DMS 273 (cell line): ENCODE results near the gene SPEM3.

Experiments used
- DNase-seq: peaks from one replicate; lab custom pipeline; 2025; ENCODE audit not compliant: unreplicated experiment; lab: John Stamatoyannopoulos, UW

Gene SPEM3

GRCh38 chr17:7403977-7404736 lies 24.5 kb upstream of the SPEM3 start, which contains the start of gene TMEM256:
Gene TMEM256, minus strand, starts transcription at chr17:7404097. Its CDS starts 13 bp downstream, at chr17:7404084.
- DNase-seq, result peak; percentile 98

- peak; percentile 60 for DNase-seq
Measured at GRCh38 chr17:7404737-7405349, 23.8 kb upstream of the SPEM3 start.

- no peak for DNase-seq
Measured at GRCh38 chr17:7405350-7406234, 23.1 kb upstream of the SPEM3 start.

DNA sequence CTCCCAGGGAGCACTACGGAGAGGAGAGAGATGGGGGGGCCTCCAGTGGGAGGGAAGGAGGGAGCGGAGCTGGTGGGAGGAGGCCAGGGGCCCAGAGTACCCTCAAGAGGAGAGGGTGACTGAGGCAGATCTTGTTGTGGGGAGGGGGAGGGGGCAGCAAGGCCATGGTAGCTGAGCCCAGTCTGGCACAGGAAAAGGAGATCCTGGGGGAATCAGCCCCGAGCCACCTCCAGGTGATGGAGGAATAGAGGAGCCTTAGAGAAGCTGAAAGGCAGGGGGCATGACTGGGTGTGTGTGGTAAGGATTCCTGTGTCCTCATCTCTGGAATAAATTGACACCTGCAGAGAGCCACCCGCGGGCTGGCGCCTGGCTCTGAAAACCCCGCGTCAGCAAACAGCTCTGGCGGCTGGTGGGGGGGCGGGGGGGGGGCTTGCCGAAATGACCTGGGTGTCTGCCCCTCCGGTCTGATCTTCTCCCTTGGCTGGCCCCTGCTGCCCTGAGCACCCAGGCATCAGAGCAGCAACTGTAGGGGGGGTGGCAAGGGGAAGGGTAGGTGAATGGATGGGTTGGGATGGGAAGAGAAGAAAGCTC lies 22.3 kb upstream of the SPEM3 start:
- DNase-seq, result no peak

DNA sequence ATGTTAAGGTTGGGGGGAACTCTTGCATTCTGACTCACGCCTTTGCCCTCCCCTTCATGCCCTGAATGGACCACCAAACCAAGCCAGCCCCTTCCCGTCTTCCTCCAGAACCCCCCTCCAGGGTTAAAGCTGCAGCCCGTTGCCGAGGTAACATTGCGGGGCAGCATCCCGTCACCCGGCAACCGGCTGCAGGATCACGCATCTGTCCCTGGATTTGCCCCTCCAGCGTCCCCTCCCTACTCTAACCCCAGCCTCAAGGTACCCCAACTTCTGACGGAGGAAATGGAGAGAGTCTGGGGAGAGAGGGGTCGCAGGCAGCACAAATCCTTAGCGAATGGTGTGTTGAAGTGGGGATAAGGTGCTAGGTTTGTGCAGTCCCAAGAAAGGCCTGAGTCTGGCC lies 21.6 kb upstream of the SPEM3 start:
- DNase-seq, result no peak

DNA sequence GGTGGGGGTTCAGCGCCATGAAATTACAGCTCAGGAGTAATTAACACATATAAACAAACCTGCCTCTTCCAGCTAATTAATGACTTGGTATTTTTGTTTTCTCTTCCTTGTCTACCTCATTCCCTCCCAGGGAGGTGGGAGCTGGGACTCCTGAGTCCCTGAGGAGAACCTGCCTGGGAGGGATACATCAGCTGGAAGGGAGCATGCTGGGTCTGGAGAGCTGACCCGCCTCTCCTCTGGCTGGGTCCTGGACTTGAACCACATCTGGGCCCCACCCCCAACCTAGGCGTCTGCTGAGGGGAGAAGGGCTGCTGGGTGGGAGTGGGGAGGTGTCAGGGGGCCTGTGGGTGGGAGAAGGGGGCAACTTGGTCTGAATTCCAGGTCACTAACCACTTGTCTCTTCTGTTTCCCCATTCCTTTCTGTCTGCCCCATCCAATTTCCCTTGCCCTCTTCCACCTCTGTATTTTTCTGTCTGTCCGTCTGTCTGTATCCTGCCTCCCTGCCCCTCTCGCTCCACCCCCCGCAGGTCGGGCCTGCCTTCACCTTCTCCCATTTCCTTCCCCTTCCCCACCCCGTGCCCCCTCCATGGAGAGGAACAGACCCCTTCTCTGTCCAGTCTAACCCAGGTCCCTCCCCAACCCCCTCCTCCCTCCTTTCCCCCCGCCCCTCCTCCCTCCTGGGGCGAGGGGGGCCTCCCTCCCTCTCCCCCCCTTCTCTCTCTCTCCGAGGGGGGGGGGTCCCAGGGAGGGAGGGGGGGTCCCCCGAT lies 21.0 kb upstream of the SPEM3 start, which contains the start of gene NLGN2:
Gene NLGN2, plus strand, starts transcription at position 361 of the 767 bp plus-strand sequence. CDS start 411 bp downstream, outside the sequence.
- DNase-seq, result no peak

DNA sequence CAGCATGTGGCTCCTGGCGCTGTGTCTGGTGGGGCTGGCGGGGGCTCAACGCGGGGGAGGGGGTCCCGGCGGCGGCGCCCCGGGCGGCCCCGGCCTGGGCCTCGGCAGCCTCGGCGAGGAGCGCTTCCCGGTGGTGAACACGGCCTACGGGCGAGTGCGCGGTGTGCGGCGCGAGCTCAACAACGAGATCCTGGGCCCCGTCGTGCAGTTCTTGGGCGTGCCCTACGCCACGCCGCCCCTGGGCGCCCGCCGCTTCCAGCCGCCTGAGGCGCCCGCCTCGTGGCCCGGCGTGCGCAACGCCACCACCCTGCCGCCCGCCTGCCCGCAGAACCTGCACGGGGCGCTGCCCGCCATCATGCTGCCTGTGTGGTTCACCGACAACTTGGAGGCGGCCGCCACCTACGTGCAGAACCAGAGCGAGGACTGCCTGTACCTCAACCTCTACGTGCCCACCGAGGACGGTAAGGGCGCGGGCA lies 20.4 kb upstream of the SPEM3 start:
- no peak for DNase-seq

- DNase-seq, result no peak
Measured at GRCh38 chr17:7408863-7409262, 19.8 kb upstream of the SPEM3 start.

- DNase-seq, result no peak
Measured at GRCh38 chr17:7409716-7410115, 18.9 kb upstream of the SPEM3 start.

DNA sequence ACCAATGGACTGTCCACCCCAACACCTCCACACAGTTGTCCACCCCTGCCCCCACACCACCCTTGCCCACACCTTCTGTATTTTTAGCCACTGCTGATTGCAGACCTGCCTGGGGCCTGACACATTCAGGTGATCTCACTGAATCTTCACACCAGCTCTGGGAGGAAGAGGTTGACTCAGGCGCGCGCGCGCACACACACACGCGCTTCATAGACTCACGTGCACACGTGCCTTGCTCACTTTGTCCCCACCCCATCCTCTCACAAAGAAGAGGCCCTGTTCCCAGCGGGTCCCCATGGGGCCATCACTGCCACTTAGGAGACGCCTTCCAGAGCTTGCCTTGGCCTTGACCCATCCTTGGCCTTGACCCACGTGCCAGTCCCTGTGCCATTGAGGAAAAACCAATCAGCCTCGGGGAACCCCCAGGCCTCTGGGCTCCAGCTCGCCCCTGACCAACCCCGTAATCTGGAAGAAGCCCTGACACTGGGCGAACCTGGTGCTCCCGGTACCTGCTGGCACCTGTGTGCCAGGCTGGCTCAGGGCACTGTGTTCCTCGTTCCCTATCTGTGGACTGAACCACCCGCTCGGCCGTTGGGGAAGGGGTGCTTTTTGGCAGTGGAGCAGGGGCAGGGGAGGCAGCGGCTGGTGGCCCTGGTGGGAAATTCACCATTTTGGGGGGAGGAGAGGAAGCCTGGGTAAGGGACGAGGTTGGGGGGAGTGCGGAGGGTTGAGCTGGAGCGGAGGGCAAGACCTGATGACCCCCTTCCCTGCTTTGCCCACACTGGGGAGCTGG lies 17.8 kb upstream of the SPEM3 start:
- no peak for DNase-seq

- no peak for DNase-seq
Measured at GRCh38 chr17:7411427-7411750, 17.3 kb upstream of the SPEM3 start.

GRCh38 chr17:7413346-7413985 lies 15.2 kb upstream of the SPEM3 start:
- peak; percentile 19 for DNase-seq

GRCh38 chr17:7414837-7415236 lies 13.8 kb upstream of the SPEM3 start:
- DNase-seq, result no peak

- DNase-seq, result no peak
Measured at GRCh38 chr17:7415784-7416183, 12.9 kb upstream of the SPEM3 start.

DNA sequence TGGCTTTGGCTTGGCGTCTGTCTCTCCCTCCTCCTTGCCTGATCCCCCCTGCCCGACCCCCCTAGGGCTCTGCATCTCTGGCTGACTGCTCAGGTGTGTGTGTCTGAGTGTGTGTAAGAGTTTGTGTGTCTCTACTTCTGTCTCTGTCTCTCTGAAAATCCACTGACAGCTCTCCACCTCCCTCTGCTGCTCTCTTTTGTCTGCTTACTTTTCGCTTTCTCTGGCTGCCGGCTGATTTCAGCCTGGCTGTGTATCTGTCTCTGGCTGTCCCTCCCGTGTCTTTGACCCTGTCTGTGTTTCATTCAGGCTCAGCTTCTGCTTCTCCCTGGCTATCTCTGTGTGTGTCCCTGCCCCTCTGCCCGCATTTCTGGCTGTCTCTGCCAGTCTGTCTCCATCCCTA lies 12.3 kb upstream of the SPEM3 start:
- no peak for DNase-seq

DNA sequence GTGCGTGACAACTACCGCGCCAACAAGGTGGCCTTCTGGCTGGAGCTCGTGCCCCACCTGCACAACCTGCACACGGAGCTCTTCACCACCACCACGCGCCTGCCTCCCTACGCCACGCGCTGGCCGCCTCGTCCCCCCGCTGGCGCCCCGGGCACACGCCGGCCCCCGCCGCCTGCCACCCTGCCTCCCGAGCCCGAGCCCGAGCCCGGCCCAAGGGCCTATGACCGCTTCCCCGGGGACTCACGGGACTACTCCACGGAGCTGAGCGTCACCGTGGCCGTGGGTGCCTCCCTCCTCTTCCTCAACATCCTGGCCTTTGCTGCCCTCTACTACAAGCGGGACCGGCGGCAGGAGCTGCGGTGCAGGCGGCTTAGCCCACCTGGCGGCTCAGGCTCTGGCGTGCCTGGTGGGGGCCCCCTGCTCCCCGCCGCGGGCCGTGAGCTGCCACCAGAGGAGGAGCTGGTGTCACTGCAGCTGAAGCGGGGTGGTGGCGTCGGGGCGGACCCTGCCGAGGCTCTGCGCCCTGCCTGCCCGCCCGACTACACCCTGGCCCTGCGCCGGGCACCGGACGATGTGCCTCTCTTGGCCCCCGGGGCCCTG lies 11.5 kb upstream of the SPEM3 start:
- no peak for DNase-seq

GRCh38 chr17:7418472-7419152 lies 10.0 kb upstream of the SPEM3 start:
- no peak for DNase-seq
